Mammary epithelial cell (primary cell): ENCODE data around the gene ADAMTS4.

Experiments used
- EZH2 ChIP-seq: IDR thresholded peaks from 2 replicates; pipeline ENCODE4 v1.6.1; 2012; ENCODE audit warnings: low read length, inconsistent platforms, borderline replicate concordance
- TF ChIP-seq, protein P1 (sequence below), 2 donors: IDR thresholded peaks in 1 of 2; conservative IDR thresholded peaks in 1 of 2; 2 replicates each; pipeline ENCODE4 v1.5.1; 2011 to 2012; ENCODE audit warnings: inconsistent platforms in 2 of 2, low read length in 2 of 2, mild to moderate bottlenecking in 2 of 2, control low read depth in 1 of 2, low read depth in 1 of 2; ENCODE audit not compliant: insufficient read depth in 1 of 2; ENCODE audit errors: extremely low read depth in 1 of 2

DNA sequence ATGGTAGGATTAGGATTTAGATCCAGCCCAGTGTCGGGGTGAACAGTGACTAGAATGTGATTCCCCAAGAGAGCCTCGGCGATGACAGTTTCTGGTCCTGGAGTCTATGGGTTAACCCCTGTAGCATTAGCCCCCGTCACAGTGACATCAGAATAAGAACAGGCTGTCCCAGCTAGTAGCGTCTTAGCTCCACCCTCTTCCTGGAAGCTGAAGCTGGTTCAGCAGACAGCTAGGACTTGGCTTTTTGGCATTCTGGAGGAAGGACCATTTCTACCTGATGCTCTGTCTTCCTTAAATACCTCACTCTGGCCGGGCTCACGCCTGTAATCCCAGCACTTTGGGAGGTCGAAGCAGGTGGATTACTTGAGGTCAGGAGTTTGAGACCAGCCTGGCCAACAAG lies 8.3 kb upstream of the ADAMTS4 start:
- TF ChIP-seq, protein P1, sequence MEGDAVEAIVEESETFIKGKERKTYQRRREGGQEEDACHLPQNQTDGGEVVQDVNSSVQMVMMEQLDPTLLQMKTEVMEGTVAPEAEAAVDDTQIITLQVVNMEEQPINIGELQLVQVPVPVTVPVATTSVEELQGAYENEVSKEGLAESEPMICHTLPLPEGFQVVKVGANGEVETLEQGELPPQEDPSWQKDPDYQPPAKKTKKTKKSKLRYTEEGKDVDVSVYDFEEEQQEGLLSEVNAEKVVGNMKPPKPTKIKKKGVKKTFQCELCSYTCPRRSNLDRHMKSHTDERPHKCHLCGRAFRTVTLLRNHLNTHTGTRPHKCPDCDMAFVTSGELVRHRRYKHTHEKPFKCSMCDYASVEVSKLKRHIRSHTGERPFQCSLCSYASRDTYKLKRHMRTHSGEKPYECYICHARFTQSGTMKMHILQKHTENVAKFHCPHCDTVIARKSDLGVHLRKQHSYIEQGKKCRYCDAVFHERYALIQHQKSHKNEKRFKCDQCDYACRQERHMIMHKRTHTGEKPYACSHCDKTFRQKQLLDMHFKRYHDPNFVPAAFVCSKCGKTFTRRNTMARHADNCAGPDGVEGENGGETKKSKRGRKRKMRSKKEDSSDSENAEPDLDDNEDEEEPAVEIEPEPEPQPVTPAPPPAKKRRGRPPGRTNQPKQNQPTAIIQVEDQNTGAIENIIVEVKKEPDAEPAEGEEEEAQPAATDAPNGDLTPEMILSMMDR (conservative IDR thresholded peaks at IDR 0.05 in 1 of 2, IDR thresholded peaks at IDR 0.05 in 1 of 2; ENCODE audit: extremely low read depth in 1 of 2, insufficient read depth in 1 of 2, low read depth in 1 of 2, low read length in 2 of 2), result no peak
- no peak for TF ChIP-seq EZH2
